SH-SY5Y (cell line): ENCODE data around the gene TM7SF3.

Experiments used
- GATA2 ChIP-seq: IDR thresholded peaks from 2 replicates; pipeline ENCODE4 v1.6.1; 2011; ENCODE audit warnings: mild to moderate bottlenecking, low read depth, low read length
- GATA3 ChIP-seq: IDR thresholded peaks from 2 replicates; pipeline ENCODE4 v1.6.1; 2011; ENCODE audit warnings: low read depth, mild to moderate bottlenecking, low read length, moderate library complexity

The TM7SF3 gene

GRCh38 chr12:27000961-27001360 lies 13.2 kb downstream of the TM7SF3 start:
- TF ChIP-seq GATA3: no peak
- no peak for TF ChIP-seq GATA2

GRCh38 chr12:26997003-26997402 lies 17.2 kb downstream of the TM7SF3 start:
- TF ChIP-seq GATA2 (no peak), GATA3 (no peak)

GRCh38 chr12:26995706-26996105 lies 18.5 kb downstream of the TM7SF3 start:
- TF ChIP-seq GATA2: no peak
- no peak for TF ChIP-seq GATA3

GRCh38 chr12:26994109-26994508 lies 20.1 kb downstream of the TM7SF3 start:
- TF ChIP-seq GATA2 (no peak), GATA3 (no peak)

GRCh38 chr12:26991826-26992225 lies 22.4 kb downstream of the TM7SF3 start:
- TF ChIP-seq GATA3 (no peak), GATA2 (no peak)

- TF ChIP-seq GATA2 (no peak), GATA3 (no peak)
Measured at GRCh38 chr12:26989873-26990272, 24.3 kb downstream of the TM7SF3 start.

GRCh38 chr12:26988703-26989102 lies 25.5 kb downstream of the TM7SF3 start:
- TF ChIP-seq GATA3: no peak
- TF ChIP-seq GATA2: no peak

GRCh38 chr12:26987634-26988424 lies 26.4 kb downstream of the TM7SF3 start:
- TF ChIP-seq GATA2: no peak
- no peak for TF ChIP-seq GATA3

GRCh38 chr12:26982866-26983265 lies 31.3 kb downstream of the TM7SF3 start:
- TF ChIP-seq GATA2 (no peak), GATA3 (no peak)

GRCh38 chr12:26979733-26980132 lies 34.5 kb downstream of the TM7SF3 start:
- TF ChIP-seq GATA3: no peak
- TF ChIP-seq GATA2: no peak

- no peak for TF ChIP-seq GATA2
- no peak for TF ChIP-seq GATA3
Measured at GRCh38 chr12:26978801-26979200, 35.4 kb downstream of the TM7SF3 start.

GRCh38 chr12:26976687-26977086 lies 37.5 kb downstream of the TM7SF3 start:
- TF ChIP-seq GATA2: no peak
- TF ChIP-seq GATA3: no peak

- TF ChIP-seq GATA2: no peak
- no peak for TF ChIP-seq GATA3
Measured at GRCh38 chr12:26971963-26972362, 42.2 kb downstream of the TM7SF3 start.

GRCh38 chr12:26970136-26970535 lies 44.0 kb downstream of the TM7SF3 start:
- TF ChIP-seq GATA2 (no peak), GATA3 (no peak)

GRCh38 chr12:26966842-26967241 lies 47.3 kb downstream of the TM7SF3 start:
- TF ChIP-seq GATA3: no peak

GRCh38 chr12:26963413-26963812 lies 50.8 kb downstream of the TM7SF3 start:
- TF ChIP-seq GATA3 (no peak), GATA2 (no peak)
